Measurements from ENCODE around the gene LARP4B. TPM values are rescaled to one million over a fixed set of nuclear protein-coding genes. Genes with fewer than 3 reads are reported as not detected.

LARP4B gene
- total and polyA plus RNA-seq, 2 experiments from 2014 or later, result 18.3 to 52.3 TPM

DNA sequence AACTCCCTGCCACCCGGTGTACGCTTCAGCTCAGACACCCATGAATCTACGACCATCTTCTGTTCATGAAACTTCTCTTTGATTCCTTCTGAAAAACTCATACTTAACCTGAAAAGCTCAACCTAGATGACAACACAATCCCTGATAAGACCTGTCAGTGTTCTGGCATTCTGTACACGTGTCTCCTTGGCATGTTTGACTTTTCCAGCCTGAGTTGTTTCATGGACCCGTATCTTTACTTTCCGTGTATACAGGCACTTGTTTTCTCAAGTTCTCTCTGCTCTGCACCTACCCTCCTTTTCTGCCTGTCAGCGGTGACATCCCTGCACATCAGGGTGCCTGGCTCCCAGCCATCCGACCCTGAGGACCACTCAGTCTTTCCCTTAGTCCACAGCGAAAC, 103.3 kb downstream of the LARP4B start:
- Mint-ChIP-seq H3K9me3 (no peaks in the 10 kb centered on the region; the same call in 2 of the 3 replicates), H3K27ac (no peak overlapping the region), H3K36me3 (ENCODE audit: low read depth) (peaks cover 56% of the 10 kb centered on the region), H3K4me3 (no peak overlapping the region), H3K4me1 (no peaks in the 10 kb centered on the region), H3K27me3 (ENCODE audit: insufficient read depth, low read depth, poor library complexity) (peaks cover 6% of the 10 kb centered on the region)
- Histone ChIP-seq H4K20me1 (replicated peaks; ENCODE audit: insufficient read depth) (peaks cover 5% of the 10 kb centered on the region), H3K9me2 (ENCODE audit: insufficient read depth) (no peaks in the 10 kb centered on the region), H3K4me1 (ENCODE audit: insufficient read depth) (no peaks in the 10 kb centered on the region), H3K27me3 (ENCODE audit: insufficient read depth) (no peaks in the 10 kb centered on the region), H3F3A (replicated peaks; ENCODE audit: low read depth) (no peaks in the 10 kb centered on the region), H3K36me3 (ENCODE audit: insufficient read depth) (peaks cover 42% of the 10 kb centered on the region), H3K4me2 (no peak overlapping the region), H3K4me3 (no peak overlapping the region), H2AFZ (no peak overlapping the region), H3K79me2 (replicated peaks; ENCODE audit: insufficient read depth) (peaks cover 27% of the 10 kb centered on the region), H3K27ac (ENCODE audit: low read depth) (no peak overlapping the region)
- TF ChIP-seq EZH2 (IDR thresholded peaks at IDR 0.05; ENCODE audit: low read depth, unreplicated experiment) (no peak), EZH2phosphoT487 (IDR thresholded peaks at IDR 0.05; ENCODE audit: unreplicated experiment) (no peak), ZNF331 (CRISPR knock-in tag; IDR thresholded peaks at IDR 0.05; ENCODE audit: low read depth) (no peak), NANOG (IDR thresholded peaks at IDR 0.05; ENCODE audit: borderline replicate concordance) (no peak), STAT1 (IDR thresholded peaks at IDR 0.05; ENCODE audit: unreplicated experiment) (no peak), POLR2AphosphoS5 (IDR thresholded peaks at IDR 0.05; ENCODE audit: low read depth) (no peak), JUNB (IDR thresholded peaks at IDR 0.05; ENCODE audit: unreplicated experiment) (no peak), ZNF462 (CRISPR knock-in tag; IDR thresholded peaks at IDR 0.05) (no peak), ZNF114 (CRISPR knock-in tag; IDR thresholded peaks at IDR 0.05) (no peak)
- TF ChIP-seq, protein P1, sequence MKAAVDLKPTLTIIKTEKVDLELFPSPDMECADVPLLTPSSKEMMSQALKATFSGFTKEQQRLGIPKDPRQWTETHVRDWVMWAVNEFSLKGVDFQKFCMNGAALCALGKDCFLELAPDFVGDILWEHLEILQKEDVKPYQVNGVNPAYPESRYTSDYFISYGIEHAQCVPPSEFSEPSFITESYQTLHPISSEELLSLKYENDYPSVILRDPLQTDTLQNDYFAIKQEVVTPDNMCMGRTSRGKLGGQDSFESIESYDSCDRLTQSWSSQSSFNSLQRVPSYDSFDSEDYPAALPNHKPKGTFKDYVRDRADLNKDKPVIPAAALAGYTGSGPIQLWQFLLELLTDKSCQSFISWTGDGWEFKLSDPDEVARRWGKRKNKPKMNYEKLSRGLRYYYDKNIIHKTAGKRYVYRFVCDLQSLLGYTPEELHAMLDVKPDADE (IDR thresholded peaks at IDR 0.05), result no peak
- TF ChIP-seq, protein P2, sequence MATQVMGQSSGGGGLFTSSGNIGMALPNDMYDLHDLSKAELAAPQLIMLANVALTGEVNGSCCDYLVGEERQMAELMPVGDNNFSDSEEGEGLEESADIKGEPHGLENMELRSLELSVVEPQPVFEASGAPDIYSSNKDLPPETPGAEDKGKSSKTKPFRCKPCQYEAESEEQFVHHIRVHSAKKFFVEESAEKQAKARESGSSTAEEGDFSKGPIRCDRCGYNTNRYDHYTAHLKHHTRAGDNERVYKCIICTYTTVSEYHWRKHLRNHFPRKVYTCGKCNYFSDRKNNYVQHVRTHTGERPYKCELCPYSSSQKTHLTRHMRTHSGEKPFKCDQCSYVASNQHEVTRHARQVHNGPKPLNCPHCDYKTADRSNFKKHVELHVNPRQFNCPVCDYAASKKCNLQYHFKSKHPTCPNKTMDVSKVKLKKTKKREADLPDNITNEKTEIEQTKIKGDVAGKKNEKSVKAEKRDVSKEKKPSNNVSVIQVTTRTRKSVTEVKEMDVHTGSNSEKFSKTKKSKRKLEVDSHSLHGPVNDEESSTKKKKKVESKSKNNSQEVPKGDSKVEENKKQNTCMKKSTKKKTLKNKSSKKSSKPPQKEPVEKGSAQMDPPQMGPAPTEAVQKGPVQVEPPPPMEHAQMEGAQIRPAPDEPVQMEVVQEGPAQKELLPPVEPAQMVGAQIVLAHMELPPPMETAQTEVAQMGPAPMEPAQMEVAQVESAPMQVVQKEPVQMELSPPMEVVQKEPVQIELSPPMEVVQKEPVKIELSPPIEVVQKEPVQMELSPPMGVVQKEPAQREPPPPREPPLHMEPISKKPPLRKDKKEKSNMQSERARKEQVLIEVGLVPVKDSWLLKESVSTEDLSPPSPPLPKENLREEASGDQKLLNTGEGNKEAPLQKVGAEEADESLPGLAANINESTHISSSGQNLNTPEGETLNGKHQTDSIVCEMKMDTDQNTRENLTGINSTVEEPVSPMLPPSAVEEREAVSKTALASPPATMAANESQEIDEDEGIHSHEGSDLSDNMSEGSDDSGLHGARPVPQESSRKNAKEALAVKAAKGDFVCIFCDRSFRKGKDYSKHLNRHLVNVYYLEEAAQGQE (IDR thresholded peaks at IDR 0.05; ENCODE audit: unreplicated experiment), result no peak
- ATAC-seq, result no peak
- DNase-seq (ENCODE audit: low spot score), result no peak
